Measurements from ENCODE around the gene HPS1. TPM values are rescaled to one million over a fixed set of nuclear protein-coding genes. Genes with fewer than 3 reads are reported as not detected.

Gene HPS1
- total RNA-seq, 1 experiment from 2014 or later, result 47.4 TPM

DNA sequence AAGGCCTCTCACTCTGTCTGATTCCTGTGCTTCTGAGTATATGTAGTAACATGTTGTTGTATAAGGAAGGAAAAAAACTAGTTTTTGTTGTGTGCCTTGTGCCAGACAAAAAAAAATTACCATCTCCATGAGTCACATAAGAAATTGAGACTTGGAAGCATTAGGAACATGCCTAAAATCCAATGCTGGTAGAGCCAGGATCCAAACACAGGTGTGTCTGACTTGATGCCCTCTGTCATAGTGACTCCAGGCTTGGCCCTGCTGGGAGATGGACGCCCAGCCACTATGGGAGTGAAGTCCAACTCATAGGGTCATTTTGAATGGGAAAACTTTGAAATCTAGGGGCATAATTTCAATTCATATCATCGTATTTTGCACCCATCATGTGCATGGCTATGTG is 69.7 kb downstream of the HPS1 start:
- Histone ChIP-seq H2AFZ (ENCODE audit: low read length) (no peak overlapping the region), H3K4me1 (ENCODE audit: insufficient read depth, low read length) (no peaks in the 10 kb centered on the region; the same call in 1 of the 2 replicates), H3K18ac (ENCODE audit: insufficient read length, low read depth, low read length) (no peak overlapping the region), H3T11ph (ENCODE audit: low read length) (no peak overlapping the region), H3K4ac (ENCODE audit: low read depth, low read length) (no peak overlapping the region), H4K20me1 (ENCODE audit: control insufficient read depth, insufficient read depth, insufficient read length) (no peaks in the 10 kb centered on the region), H2AK5ac (ENCODE audit: insufficient read length, low read length) (no peak overlapping the region), H3K14ac (ENCODE audit: insufficient read depth, low read length) (no peak overlapping the region), H3K79me2 (ENCODE audit: insufficient read depth, low read length) (no peaks in the 10 kb centered on the region), H2BK20ac (ENCODE audit: low read depth, low read length, poor library complexity, severe bottlenecking) (no peak overlapping the region), H3K23ac (ENCODE audit: insufficient read length, low read depth, low read length) (no peak overlapping the region), H3K27ac (ENCODE audit: insufficient read length, low read depth, low read length) (no peak overlapping the region), H2BK5ac (ENCODE audit: insufficient read length, low read length) (no peak overlapping the region), H3K4me2 (ENCODE audit: insufficient read depth, insufficient read length, low read length) (no peak overlapping the region), H3K79me1 (ENCODE audit: insufficient read depth, low read depth, low read length, poor library complexity, severe bottlenecking) (no peaks in the 10 kb centered on the region), H3K9me3 (ENCODE audit: control insufficient read depth, low read depth, low read length) (no peaks in the 10 kb centered on the region), H2BK12ac (ENCODE audit: insufficient read length, low read depth, low read length) (no peak overlapping the region), H2BK120ac (ENCODE audit: low read depth, low read length, poor library complexity, severe bottlenecking) (no peak overlapping the region), H4K5ac (ENCODE audit: insufficient read length, low read depth, low read length) (no peak overlapping the region), H4K91ac (ENCODE audit: insufficient read length, low read depth, low read length) (no peak overlapping the region), H4K8ac (replicated peaks; ENCODE audit: insufficient read length, low read depth, low read length) (no peak overlapping the region), H3K27me3 (ENCODE audit: insufficient read depth, low read length) (no peaks in the 10 kb centered on the region), H3K9ac (ENCODE audit: extremely low read depth, insufficient read length, low read length) (no peak overlapping the region), H2BK15ac (ENCODE audit: low read depth, low read length) (no peak overlapping the region), H3K56ac (ENCODE audit: insufficient read length, low read depth, low read length) (no peak overlapping the region), H3K23me2 (ENCODE audit: insufficient read length, low read depth, low read length, poor library complexity, severe bottlenecking) (no peaks in the 10 kb centered on the region)
- Mint-ChIP-seq H3K27ac (no peak overlapping the region), H3K27me3 (ENCODE audit: low read depth) (no peaks in the 10 kb centered on the region; the same call in 1 of the 2 replicates), H3K36me3 (ENCODE audit: insufficient read depth in 1 of 3, low read depth in 3 of 3) (peaks cover 0 to 3% (median 0%) of the 10 kb centered on the region in 3 experiments; a peak in 3 of 7 replicates), H3K9me3 (peaks cover 8 to 11% of the 10 kb centered on the region in 2 experiments; a peak in 4 of 5 replicates), H3K4me1 (peaks cover 23 to 24% of the 10 kb centered on the region in 2 experiments), H3K4me3 (no peak overlapping the region)
- no peak for DNase-seq
- WGBS (ENCODE audit: extremely low coverage, insufficient read length, low lambda C conversion rate), result no CpG with 5 or more reads among the region's 2 CpGs
- no peak for TF ChIP-seq CTCF (conservative IDR thresholded peaks at IDR 0.05)
